OCI-LY3 (cell line): ENCODE results near the gene BAG2.

Experiments used
- H2AFZ ChIP-seq: fragments of 200-600, 300-600 bp; shearing (Covaris generic); 2 replicates; pipeline ENCODE4 v1.6.0; 2014; ENCODE audit warnings: antibody characterized with exemption, low read depth, low read length
- H3K27ac ChIP-seq: fragments of 200-600, 300-600 bp; sonication (generic); 2 replicates; pipeline ENCODE4 v1.5.1; 2014; ENCODE audit warnings: mild to moderate bottlenecking, low read length, moderate library complexity, mixed read lengths
- H3K27me3 ChIP-seq: fragments of 200-600, 300-600 bp; sonication (generic); 2 replicates; pipeline ENCODE4 v1.6.1; 2014; ENCODE audit warnings: low read depth, low read length, mixed read lengths
- H3K36me3 ChIP-seq: fragments of 200-600, 300-600 bp; sonication (generic); replicated peaks from 2 replicates; pipeline ENCODE3; 2014; ENCODE audit warnings: low read depth, low read length, mixed read lengths
- H3K4me1 ChIP-seq: fragments of 300-600, 200-600 bp; sonication (generic); 2 replicates; pipeline ENCODE4 v1.6.1; 2014; ENCODE audit warnings: low read length, mixed read lengths
- H3K4me2 ChIP-seq: fragments of 200-600, 300-600 bp; sonication (generic); 2 replicates; pipeline ENCODE4 v1.6.1; 2014; ENCODE audit warnings: low read length, mixed read lengths
- H3K4me3 ChIP-seq: fragments of 300-600, 200-600 bp; sonication (generic); 2 replicates; pipeline ENCODE4 v1.5.1; 2014; ENCODE audit warnings: antibody characterized with exemption, mild to moderate bottlenecking, low read length, moderate library complexity
- H3K79me2 ChIP-seq: fragments of 300-600, 200-600 bp; shearing (Covaris generic); 2 replicates; pipeline ENCODE4 v1.6.1; 2014; ENCODE audit warnings: mild to moderate bottlenecking, low read length, mixed read lengths
- H3K9ac ChIP-seq: fragments of 300-600, 200-600 bp; shearing (Covaris generic); 2 replicates; pipeline ENCODE4 v1.6.0; 2014; ENCODE audit warnings: mild to moderate bottlenecking, low read length, moderate library complexity
- H3K9me3 ChIP-seq: fragments of 200-600, 300-600 bp; shearing (Covaris generic); 2 replicates; pipeline ENCODE4 v1.6.1; 2014; ENCODE audit warnings: low read length, mixed read lengths; ENCODE audit not compliant: insufficient read depth
- H4K20me1 ChIP-seq: fragments of 200-600, 300-600 bp; sonication (generic); 2 replicates; pipeline ENCODE4 v1.6.1; 2016; ENCODE audit warnings: low read length, mixed read lengths; ENCODE audit not compliant: insufficient read depth
- CTCF ChIP-seq: fragments of 200-600, 300-600 bp; sonication (generic); IDR thresholded peaks from 2 replicates; pipeline ENCODE4 v1.5.1; 2014; ENCODE audit warnings: antibody characterized with exemption, low read length, low read depth
- EZH2phosphoT487 ChIP-seq: fragments of 200-600 bp; shearing (Covaris generic); IDR thresholded peaks from 2 replicates; pipeline ENCODE4 v1.6.1; 2018; ENCODE audit warnings: antibody characterized with exemption, mixed run types, low read depth

BAG2 gene

GRCh38 chr6:57195457-57195856, 23.3 kb downstream of the BAG2 start:
- Histone ChIP-seq H2AFZ (no peak overlapping the region), H3K36me3 (peaks cover 11% of the 10 kb centered on the region), H4K20me1 (no peaks in the 10 kb centered on the region), H3K79me2 (no peaks in the 10 kb centered on the region), H3K27ac (no peak overlapping the region), H3K4me2 (no peak overlapping the region), H3K4me3 (no peak overlapping the region), H3K27me3 (no peaks in the 10 kb centered on the region), H3K9me3 (no peaks in the 10 kb centered on the region), H3K4me1 (no peaks in the 10 kb centered on the region), H3K9ac (no peak overlapping the region)
- no peak for TF ChIP-seq CTCF

GRCh38 chr6:57198926-57199636, 27.0 kb downstream of the BAG2 start:
- Histone ChIP-seq H3K9me3 (no peaks in the 10 kb centered on the region), H3K4me3 (no peak overlapping the region), H3K27ac (no peak overlapping the region), H4K20me1 (no peaks in the 10 kb centered on the region), H2AFZ (no peak overlapping the region), H3K27me3 (no peaks in the 10 kb centered on the region), H3K4me2 (no peak overlapping the region), H3K4me1 (no peaks in the 10 kb centered on the region), H3K36me3 (no peaks in the 10 kb centered on the region), H3K79me2 (no peaks in the 10 kb centered on the region), H3K9ac (no peak overlapping the region)
- TF ChIP-seq CTCF (no peak), EZH2phosphoT487 (no peak)

GRCh38 chr6:57201718-57202117, 29.6 kb downstream of the BAG2 start:
- Histone ChIP-seq H3K9ac (no peak overlapping the region), H3K27me3 (no peaks in the 10 kb centered on the region), H3K4me1 (no peaks in the 10 kb centered on the region), H3K79me2 (no peaks in the 10 kb centered on the region), H3K4me2 (no peak overlapping the region), H4K20me1 (no peaks in the 10 kb centered on the region), H3K36me3 (no peaks in the 10 kb centered on the region), H3K4me3 (no peak overlapping the region), H3K27ac (no peak overlapping the region), H2AFZ (no peak overlapping the region), H3K9me3 (no peaks in the 10 kb centered on the region)
- TF ChIP-seq EZH2phosphoT487 = no peak
- TF ChIP-seq CTCF = no peak

GRCh38 chr6:57205550-57206328, 33.6 kb downstream of the BAG2 start:
- TF ChIP-seq EZH2phosphoT487 = no peak
- no peak for TF ChIP-seq CTCF
- Histone ChIP-seq H2AFZ (no peak overlapping the region), H3K79me2 (no peaks in the 10 kb centered on the region), H3K4me3 (no peak overlapping the region), H3K4me1 (no peaks in the 10 kb centered on the region), H3K9me3 (no peaks in the 10 kb centered on the region), H4K20me1 (no peaks in the 10 kb centered on the region), H3K27me3 (no peaks in the 10 kb centered on the region), H3K27ac (no peak overlapping the region), H3K9ac (no peak overlapping the region), H3K4me2 (no peak overlapping the region), H3K36me3 (no peaks in the 10 kb centered on the region)
